PC-9 (cell line): Measurements from ENCODE around the gene GOLPH3. TPM values are rescaled to one million over a fixed set of nuclear protein-coding genes. Genes with fewer than 3 reads are reported as not detected.

Source experiments
- BruUV-seq: library from RNA; stranded (reverse); fragments of 400-500 nt; replicated peaks from 2 replicates; lab custom pipeline; 2021; lab: Mats Ljungman, UMichigan
- CTCF ChIA-PET: fragments of 300-600 bp; sonication (Branson Sonifier 250); formaldehyde crosslinking; loops from one replicate; lab custom pipeline; 2022; ENCODE audit warnings: antibody characterized with exemption; lab: Charles Lee
- POLR2A ChIA-PET: fragments of 300-600 bp; sonication (Branson Sonifier 250); formaldehyde crosslinking; loops from one replicate; lab custom pipeline; 2022; ENCODE audit warnings: antibody characterized with exemption; ENCODE audit not compliant: unreplicated experiment; lab: Charles Lee
- DNase-seq, 2 experiments: peaks; one replicate each; pipeline versions ENCODE4 v3.0.0 to v3.0.0-alpha.2; 2015 to 2022; ENCODE audit warnings: mixed read lengths in 1 of 2
- H2AFZ ChIP-seq: fragments of 200-600 bp; sonication (generic); 2 replicates; pipeline ENCODE4 v1.8.1; 2017; ENCODE audit warnings: antibody characterized with exemption
- H3F3A ChIP-seq: fragments of 200-600 bp; sonication (generic); 2 replicates; pipeline ENCODE4 v1.8.1; 2017; ENCODE audit warnings: antibody characterized with exemption, mild to moderate bottlenecking, low read depth; ENCODE audit not compliant: insufficient read depth
- H3K27ac ChIP-seq: fragments of 200-600 bp; sonication (generic); 2 replicates; pipeline ENCODE4 v1.6.1; 2016; ENCODE audit warnings: mixed run types
- H3K27me3 ChIP-seq: fragments of 200-600 bp; sonication (generic); 2 replicates; pipeline ENCODE4 v1.6.1; 2016; ENCODE audit warnings: low read depth, mixed run types; ENCODE audit not compliant: insufficient read depth
- H3K36me3 ChIP-seq: fragments of 200-600 bp; sonication (generic); 2 replicates; pipeline ENCODE4 v1.6.1; 2016; ENCODE audit warnings: low read depth, mixed run types
- H3K4me1 ChIP-seq: fragments of 200-600 bp; sonication (generic); replicated peaks from 2 replicates; pipeline ENCODE4 v1.6.1; 2016; ENCODE audit warnings: mixed run types; ENCODE audit not compliant: insufficient read depth
- H3K4me2 ChIP-seq: fragments of 200-600 bp; sonication (generic); 2 replicates; pipeline ENCODE4 v1.6.1; 2017; ENCODE audit warnings: mixed run types
- H3K4me3 ChIP-seq: fragments of 200-600 bp; sonication (generic); 2 replicates; pipeline ENCODE4 v1.6.1; 2016; ENCODE audit warnings: mixed run types
- H3K79me2 ChIP-seq: fragments of 200-600 bp; sonication (generic); 2 replicates; pipeline ENCODE4 v1.6.1; 2017; ENCODE audit warnings: low read depth, mixed run types
- H3K9me2 ChIP-seq: fragments of 200-600 bp; sonication (generic); 2 replicates; pipeline ENCODE4 v1.8.1; 2017; ENCODE audit warnings: mild to moderate bottlenecking; ENCODE audit not compliant: insufficient read depth
- H3K9me3 ChIP-seq: fragments of 200-600 bp; sonication (generic); 2 replicates; pipeline ENCODE4 v1.8.1; 2016; ENCODE audit warnings: low read depth; ENCODE audit not compliant: insufficient read depth
- H4K20me1 ChIP-seq: fragments of 200-600 bp; sonication (generic); 2 replicates; pipeline ENCODE4 v1.8.1; 2017; ENCODE audit not compliant: insufficient read depth
- CTCF ChIP-seq: fragments of 200-600 bp; sonication (generic); conservative IDR thresholded peaks from 2 replicates; pipeline ENCODE4 v1.6.1; 2017; ENCODE audit warnings: mixed run types, antibody characterized with exemption, mild to moderate bottlenecking, moderate library complexity
- EZH2 ChIP-seq: fragments of 200-600 bp; sonication (generic); IDR thresholded peaks from 2 replicates; pipeline ENCODE4 v1.8.0; 2017; ENCODE audit warnings: antibody characterized with exemption, low read depth
- intact Hi-C: fragments of 100-400 bp; cut with micrococcal nuclease; formaldehyde crosslinking; loops from one replicate; pipeline ENCODE4 v1.10.0; 2022; ENCODE audit not compliant: unreplicated experiment
- total RNA-seq: library from RNA; stranded (reverse); gene quantifications from 2 replicates; pipeline ENCODE4 v1.2.3, GENCODE V29; 2021

The GOLPH3 gene
- total RNA-seq, 1 experiment from 2014 or later, result 179 TPM

DNA sequence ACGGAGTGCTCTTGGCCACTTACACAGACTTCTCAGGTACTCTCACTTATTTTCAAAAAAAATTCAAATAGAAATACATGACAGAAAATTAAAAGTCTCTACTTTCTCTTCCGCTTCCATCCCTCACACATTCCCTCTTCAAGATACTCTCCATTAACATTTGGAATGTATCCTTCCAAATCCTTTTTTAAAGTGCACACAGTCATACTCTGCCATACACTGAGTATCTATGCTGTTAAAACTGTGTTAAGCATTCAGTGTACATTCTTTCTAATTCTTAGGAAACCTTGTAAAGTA is 15.5 kb downstream of the GOLPH3 start:
- CTCF ChIA-PET, result interaction anchor here (0.7 kb wide), 1 partner anchor 171 kb away, joined by 4 read pairs; no protein-coding TSS in a partner anchor
- no peaks in the 10 kb centered on the region for H3K4me1 ChIP-seq
- no peak overlapping the region for H3K4me2 ChIP-seq
- H3K27ac ChIP-seq, result no peak overlapping the region
- TF ChIP-seq EZH2, result no peak
- no peak for TF ChIP-seq CTCF
- H3K27me3 ChIP-seq, result no peaks in the 10 kb centered on the region
- DNase-seq, result no peak
- POLR2A ChIA-PET, result no interaction called here
- H2AFZ ChIP-seq, result no peak overlapping the region
- intact Hi-C loops, result no loop called here
- H3K36me3 ChIP-seq, result peaks cover 3% of the 10 kb centered on the region
- BruUV-seq, result no TSS peak
- H4K20me1 ChIP-seq, result peaks cover 83% of the 10 kb centered on the region
- H3K79me2 ChIP-seq, result peaks cover 96% of the 10 kb centered on the region
- H3F3A ChIP-seq, result peaks cover 6% of the 10 kb centered on the region; the same call in 1 of the 2 replicates
- no peak overlapping the region for H3K4me3 ChIP-seq
- H3K9me3 ChIP-seq, result no peaks in the 10 kb centered on the region
- H3K9me2 ChIP-seq, result no peaks in the 10 kb centered on the region

GRCh38 chr5:32157078-32157477 is 17.0 kb downstream of the GOLPH3 start:
- H2AFZ ChIP-seq, result no peak overlapping the region
- POLR2A ChIA-PET, result no interaction called here
- no peaks in the 10 kb centered on the region for H3K27me3 ChIP-seq
- H3K9me3 ChIP-seq, result no peaks in the 10 kb centered on the region
- H4K20me1 ChIP-seq, result peaks cover 89% of the 10 kb centered on the region
- CTCF ChIA-PET, result no interaction called here
- H3K79me2 ChIP-seq, result peaks cover 96% of the 10 kb centered on the region
- no peak overlapping the region for H3K27ac ChIP-seq
- intact Hi-C loops, result no loop called here
- H3K4me1 ChIP-seq, result no peaks in the 10 kb centered on the region
- peaks cover 6% of the 10 kb centered on the region; the same call in 1 of the 2 replicates for H3F3A ChIP-seq
- no peaks in the 10 kb centered on the region for H3K9me2 ChIP-seq
- H3K4me3 ChIP-seq, result no peak overlapping the region
- DNase-seq, result no peak
- no TSS peak for BruUV-seq
- peaks cover 3% of the 10 kb centered on the region for H3K36me3 ChIP-seq
- no peak overlapping the region for H3K4me2 ChIP-seq
- no peak for TF ChIP-seq EZH2
- TF ChIP-seq CTCF, result no peak

DNA sequence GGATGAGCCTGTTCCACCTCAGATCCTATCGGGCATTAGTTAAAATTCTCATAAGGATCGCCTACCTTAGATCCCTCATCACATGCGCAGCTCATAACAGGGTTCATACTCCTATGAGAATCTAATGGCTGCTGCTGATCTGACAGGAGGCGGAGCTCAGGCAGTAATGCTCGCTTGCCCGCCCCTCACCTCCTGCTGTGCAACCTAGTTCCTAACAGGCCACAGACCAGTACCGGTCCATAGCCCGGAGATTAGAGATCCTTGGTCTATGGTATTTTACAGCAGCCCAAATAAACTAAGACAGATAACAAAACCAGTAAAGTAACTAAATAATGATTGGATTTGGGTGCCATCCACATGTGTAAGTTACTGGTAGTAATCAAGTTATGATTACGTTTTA is 17.5 kb downstream of the GOLPH3 start:
- Histone ChIP-seq H2AFZ (no peak overlapping the region), H4K20me1 (peaks cover 92% of the 10 kb centered on the region), H3K79me2 (peaks cover 97% of the 10 kb centered on the region), H3K4me1 (no peaks in the 10 kb centered on the region), H3K4me2 (no peak overlapping the region), H3K27me3 (no peaks in the 10 kb centered on the region), H3F3A (peaks cover 6% of the 10 kb centered on the region; the same call in 1 of the 2 replicates), H3K4me3 (no peak overlapping the region), H3K9me3 (no peaks in the 10 kb centered on the region), H3K9me2 (no peaks in the 10 kb centered on the region), H3K27ac (no peak overlapping the region), H3K36me3 (peaks cover 3% of the 10 kb centered on the region)
- POLR2A ChIA-PET, result no interaction called here
- no peak for TF ChIP-seq CTCF
- TF ChIP-seq EZH2, result no peak
- no peak for DNase-seq
- intact Hi-C loops, result no loop called here
- BruUV-seq, result no TSS peak
- CTCF ChIA-PET, result no interaction called here
